Stimulated activated CD8-positive, alpha-beta memory T cell treated with anti-CD3 and anti-CD28 coated beads, Interleukin-2, amount 100 ng/mL, for 48 hours (primary cell): ENCODE measurements around the gene SCTR.
A peak's percentile ranks its signal among the peaks of the same experiment; 100 is the strongest.

Experiments used
- DNase-seq, 2 donors: peaks; one replicate each; pipeline ENCODE4 v3.0.0-alpha.2; 2020; ENCODE audit warnings: low read depth in 2 of 2

SCTR gene

GRCh38 chr2:119523952-119524694, at the start of gene SCTR:
Gene SCTR, minus strand, starts transcription at chr2:119524483. Its CDS starts 257 bp downstream, at chr2:119524226.
- DNase-seq: no peak

GRCh38 chr2:119567292-119567691, 43.0 kb upstream of the SCTR start:
- DNase-seq: no peak

DNA sequence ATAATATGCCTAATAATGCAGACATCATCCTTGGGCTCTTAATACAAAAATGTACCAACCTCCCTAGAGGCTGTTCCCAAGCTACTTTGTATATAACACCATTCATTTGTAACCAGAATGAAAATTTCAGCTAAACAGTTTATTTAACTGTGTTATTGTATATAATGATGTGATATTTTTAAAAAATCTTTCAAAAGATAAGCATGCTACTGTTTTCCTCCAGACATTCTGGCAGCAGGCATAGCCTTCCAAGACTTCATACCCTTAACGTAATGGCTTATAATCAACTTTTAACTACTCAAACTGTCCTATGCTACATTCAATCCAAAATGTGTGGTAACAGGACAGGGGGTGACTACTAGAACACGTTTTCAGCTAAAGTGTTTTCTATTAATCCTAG, 41.2 kb upstream of the SCTR start:
- no peak for DNase-seq

- DNase-seq: no peak
These were observed 29.5 kb upstream of the SCTR start for GRCh38 chr2:119553687-119554344.

DNA sequence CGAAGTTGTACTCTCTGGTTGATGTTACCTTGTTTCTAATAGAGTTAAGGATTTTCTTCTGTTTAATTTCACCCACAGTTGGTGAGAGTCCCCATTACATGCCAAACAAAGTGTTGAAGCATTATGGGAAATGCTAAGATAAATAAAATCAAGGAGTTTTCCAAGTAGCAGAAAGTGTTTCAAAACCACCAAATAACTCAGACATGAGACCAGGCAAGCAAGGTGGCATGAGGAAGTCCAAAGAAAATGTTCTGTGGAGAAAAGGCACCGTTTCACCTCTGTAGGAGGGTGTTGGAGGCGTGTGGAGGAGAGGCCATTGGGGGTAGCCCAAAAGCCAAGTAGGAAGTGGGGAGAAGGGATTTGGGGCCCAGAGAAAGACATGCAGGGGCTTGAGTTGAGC, 28.6 kb upstream of the SCTR start:
- DNase-seq: no peak

- no peak for DNase-seq
These were observed 26.6 kb upstream of the SCTR start for GRCh38 chr2:119550856-119551255.

DNA sequence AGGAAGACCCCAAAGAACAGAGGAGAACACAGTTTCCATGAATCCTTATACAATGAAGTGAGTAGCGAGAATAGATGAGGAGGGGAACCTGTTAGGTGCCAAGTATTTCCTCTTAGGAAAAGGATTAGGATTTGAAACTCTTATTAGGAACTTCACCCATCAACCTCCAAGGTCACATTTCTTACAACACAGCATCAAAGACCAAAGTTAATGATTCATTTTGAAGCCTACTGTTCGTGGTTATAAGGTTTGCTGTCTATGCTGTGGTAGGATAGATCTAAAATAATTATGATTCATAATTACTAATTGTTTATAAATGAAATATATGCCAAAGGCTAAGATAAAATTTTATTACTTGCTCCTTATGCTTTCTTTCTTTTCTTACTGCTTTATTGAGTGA, 26.1 kb upstream of the SCTR start:
- no peak for DNase-seq

DNA sequence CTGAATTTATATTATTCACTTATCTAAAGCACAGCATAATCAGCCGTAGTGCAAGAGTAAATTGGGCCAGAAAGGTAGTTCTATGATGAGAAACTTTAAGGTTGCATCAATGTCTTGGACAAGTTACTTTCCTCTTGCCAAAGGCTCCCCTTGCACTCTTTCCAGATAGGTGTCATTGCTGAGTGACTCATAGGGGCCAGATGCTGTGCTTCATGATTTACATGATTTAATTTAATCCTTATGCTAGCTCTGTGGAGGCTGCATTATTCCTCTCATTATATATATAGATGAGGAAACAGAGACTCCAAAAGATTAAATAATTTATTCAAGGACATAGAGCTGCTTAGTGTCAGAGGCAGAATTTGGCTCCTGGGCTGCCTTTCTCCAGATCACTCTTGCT, 25.0 kb upstream of the SCTR start:
- DNase-seq: no peak

GRCh38 chr2:119548516-119549120, 24.3 kb upstream of the SCTR start:
- DNase-seq: no peak

- DNase-seq: no peak
These were observed 22.1 kb upstream of the SCTR start for GRCh38 chr2:119546447-119546767.

DNA sequence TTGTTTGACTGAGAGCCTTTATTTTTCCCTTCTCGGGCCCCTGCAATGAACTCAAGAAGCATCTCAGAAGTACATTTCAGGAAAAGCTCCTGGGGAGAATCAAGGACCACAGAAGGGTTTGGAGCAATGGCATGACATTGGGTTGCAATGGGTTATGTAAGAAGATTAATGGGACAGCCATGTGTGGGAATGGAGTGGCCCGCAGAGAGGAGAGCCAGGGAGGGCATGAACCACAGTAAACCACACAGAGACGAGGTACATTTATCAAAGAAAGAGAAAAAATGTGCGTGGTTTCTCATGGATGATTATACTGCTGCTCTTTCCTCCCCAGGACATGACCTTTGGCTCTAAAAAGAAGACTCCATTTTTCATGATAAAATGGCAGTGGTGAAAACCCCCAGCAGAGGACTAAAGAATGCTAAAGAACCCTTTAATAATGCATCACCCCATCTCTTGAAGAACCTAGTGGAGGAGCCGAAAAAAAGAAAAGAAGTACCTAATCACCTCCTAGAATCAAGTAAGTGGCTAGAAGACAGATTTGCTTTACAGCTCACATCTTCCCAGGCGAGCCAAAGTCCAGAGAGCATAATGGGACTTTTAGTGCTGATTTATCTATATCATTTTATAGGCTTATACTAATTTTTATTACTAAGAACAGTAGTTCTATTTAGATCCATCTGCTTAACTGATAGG, 21.6 kb upstream of the SCTR start:
- DNase-seq: no peak

DNA sequence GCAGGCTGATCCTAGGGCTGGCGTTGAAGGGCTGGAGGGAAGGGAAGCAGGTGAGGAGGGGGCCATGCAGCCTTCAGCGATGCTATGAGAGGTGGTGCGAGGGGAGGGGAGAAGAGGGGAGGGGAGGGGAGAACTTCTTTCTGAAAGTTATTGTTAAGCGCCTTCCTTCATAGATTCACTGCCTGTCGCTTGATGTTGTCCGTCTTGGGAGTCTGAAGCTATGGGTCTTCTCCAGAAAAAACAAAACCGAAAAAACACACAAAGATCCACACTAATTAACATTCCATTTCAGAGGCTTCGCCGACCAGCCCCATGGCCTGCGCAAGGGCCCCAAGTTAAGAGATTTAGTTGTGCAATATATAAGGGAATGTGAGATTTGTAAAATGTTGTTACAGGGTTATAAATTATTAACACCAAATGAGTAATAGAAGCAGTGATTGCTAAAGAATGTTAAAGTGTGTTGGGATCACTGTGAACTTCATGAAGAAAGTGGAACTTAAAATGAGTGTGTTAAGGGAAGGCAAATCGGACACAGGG, 20.7 kb upstream of the SCTR start:
- no peak for DNase-seq

DNA sequence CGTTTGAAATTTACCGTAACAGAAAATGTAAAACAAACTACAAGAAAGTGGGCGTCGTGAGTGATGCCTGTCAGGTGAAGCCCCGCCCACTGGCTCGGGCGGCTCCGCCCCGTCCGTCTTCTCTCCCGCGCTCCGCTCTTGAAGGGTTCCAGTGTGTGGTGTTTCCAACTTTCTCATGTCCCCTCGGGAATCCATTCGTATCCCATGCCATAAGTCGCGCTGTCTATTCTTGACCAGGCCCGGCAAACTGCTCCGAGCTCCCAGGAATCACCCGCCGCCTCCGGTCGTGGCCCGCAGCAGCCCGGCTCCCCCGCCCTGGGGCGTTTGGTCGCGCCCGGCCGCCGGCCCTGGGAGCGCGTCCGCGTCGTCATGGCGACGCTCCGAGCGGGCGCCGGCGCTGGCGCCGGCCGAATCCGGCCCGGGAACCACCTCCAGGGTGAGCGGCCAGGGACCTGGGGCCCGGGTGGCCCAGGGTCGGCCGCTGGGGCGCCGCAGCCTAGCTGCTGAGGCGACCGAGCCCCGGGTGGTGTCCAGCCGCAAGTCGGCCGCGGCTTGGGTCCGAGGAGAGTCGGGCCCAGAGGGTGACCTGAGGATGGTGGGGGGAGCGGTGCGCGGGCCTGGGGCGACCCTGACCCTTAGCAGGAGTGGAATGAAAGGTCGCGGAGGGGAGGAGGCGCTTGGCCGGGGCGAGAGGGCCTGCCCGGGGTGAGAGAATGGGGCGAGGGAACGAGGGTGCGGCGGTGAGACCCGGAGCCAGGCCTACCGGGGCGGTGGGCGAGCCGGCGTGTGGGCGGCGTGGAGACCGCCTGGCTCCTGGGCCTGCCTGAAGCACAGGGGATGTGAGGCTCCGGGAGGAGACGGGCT, 20.0 kb upstream of the SCTR start, which contains the start of gene CFAP221:
TSS of gene CFAP221 (plus strand) at position 375 of the 864 bp plus-strand sequence. CDS start 1,683 bp downstream, outside the sequence.
- peak; percentile 30 to 60 for DNase-seq

DNA sequence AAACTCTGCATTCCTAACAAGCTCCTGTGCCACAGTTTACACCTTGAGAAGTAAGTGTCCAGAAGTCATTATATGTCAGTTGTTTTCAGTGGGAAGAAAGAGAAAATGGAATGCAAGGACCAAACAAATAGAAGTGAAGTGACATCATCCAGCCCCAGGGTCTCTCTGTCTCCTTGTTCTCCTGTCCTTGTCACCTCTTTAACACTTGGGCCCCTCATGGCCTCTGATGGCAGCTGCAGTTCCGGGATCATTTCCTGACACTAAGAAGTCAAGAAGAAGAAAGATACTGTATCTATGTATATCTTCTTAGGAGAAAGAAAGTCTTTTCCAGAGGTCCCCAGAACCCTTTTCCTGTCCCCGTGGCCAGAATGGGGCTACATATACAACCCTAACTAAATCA, 17.2 kb upstream of the SCTR start:
- no peak for DNase-seq

- DNase-seq: no peak
These were observed 13.5 kb upstream of the SCTR start for GRCh38 chr2:119537792-119538191.

GRCh38 chr2:119536707-119537106, 12.4 kb upstream of the SCTR start:
- DNase-seq: no peak

DNA sequence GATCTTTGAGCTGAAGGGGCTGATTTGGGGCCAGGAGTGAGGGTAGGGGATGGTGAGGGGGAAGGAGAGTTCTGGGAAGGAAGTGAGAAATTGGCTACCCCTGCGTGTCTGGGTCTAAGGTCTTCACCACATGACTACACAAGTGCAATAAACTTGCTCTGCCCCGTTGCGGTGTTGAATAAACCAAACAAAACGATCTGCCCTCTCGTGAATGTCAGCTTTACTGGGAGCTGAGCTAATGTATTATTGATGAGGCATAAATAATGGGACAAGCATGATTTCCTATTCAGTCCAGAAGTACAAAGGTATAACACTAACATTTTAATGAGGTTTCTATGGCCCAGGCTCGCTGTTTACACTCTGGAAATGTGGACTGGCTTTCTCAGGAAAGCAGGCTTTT, 11.9 kb upstream of the SCTR start:
- no peak for DNase-seq

DNA sequence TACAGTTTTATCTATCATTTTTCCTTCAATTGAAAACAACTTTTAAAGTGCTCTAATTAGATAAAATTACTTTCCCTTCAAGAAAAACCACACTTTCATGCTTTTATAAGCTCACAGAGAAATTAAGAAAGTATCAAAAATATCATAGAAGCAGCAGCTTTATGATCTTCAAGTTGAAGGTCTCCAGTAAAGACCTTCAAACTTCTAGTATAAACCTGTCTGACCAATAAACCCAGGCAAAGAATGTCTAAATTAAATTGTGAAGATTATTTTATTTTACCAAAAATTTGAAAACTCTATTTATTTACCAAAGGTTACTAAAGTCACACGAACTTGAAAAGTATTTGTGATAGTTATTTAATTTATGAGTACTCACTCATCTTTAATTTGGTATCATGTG, 9.3 kb upstream of the SCTR start:
- DNase-seq: no peak

DNA sequence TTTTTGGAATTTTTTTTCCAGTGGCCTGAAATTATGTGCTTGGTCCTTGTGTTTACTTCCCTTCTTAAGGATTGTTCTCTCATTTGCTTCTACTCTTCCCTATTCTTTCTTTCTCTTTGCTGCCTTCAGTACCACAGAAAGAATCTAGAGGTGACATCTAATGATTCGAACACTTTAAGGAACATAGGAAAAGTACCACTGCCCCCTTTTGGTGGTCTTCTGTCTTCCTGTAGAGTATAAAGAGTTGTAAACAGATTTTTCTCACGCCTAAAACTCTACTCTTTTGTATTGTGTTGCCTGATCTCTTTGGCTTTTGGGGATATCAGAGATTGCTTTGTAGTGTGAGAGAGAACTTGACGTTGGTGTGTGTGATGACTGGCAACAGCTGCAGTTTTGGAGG, 7.0 kb upstream of the SCTR start:
- DNase-seq: no peak

DNA sequence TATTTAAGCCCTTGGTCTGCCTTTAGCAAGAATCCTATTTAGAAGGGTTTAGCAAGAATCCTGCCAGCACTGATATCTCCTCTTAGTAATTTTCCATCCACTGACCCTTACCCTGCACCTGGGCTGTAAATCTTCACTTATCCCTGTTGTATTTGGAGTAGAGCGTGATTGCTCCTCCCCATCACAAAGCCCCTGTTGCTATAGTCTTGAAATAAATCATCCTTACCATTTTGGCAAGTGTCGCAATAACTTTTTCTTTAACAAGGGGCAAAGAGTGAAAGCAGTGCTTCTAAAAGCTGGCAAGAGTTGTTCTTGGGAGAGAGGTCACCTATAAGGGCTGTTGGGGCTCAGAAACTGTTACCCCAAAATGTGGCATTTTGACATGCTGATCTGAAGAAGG, 3.7 kb upstream of the SCTR start:
- DNase-seq: no peak

DNA sequence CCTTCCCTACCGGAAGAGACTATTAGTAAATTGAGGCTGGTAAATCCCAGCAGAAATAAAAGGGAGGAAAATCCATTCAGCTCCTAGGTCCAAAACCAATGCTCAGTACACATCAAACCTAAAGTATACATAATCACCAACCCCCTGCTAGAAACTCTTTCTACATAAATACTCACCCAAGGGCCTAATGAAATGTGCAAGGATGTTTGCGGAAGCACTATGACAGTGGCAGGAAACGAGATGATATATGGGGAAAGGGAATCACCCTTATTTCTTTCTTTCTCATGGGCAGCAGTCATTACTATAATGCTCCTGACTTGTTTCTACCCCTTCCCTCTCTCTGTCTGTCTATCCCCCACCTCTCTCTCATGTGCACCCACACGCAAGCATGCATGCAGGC, 1.3 kb upstream of the SCTR start:
- DNase-seq: no peak
